HG02970 (cell line): ENCODE data around the gene CNIH2.
A peak's percentile ranks its signal among the peaks of the same experiment; 100 is the strongest.
"Not testable (repeated sequence)": the region's sequence is repeated elsewhere in the genome, so short reads cannot be mapped to it uniquely, and the experiment has no call there.

Experiments
- ATAC-seq: cut with Tn5 transposase; IDR thresholded peaks from one replicate; pipeline ENCODE4 v1.9.1; 2021; ENCODE audit warnings: mild to moderate bottlenecking, moderate library complexity, moderate number of reproducible peaks; ENCODE audit not compliant: unreplicated experiment, low FRiP score

Gene CNIH2

DNA sequence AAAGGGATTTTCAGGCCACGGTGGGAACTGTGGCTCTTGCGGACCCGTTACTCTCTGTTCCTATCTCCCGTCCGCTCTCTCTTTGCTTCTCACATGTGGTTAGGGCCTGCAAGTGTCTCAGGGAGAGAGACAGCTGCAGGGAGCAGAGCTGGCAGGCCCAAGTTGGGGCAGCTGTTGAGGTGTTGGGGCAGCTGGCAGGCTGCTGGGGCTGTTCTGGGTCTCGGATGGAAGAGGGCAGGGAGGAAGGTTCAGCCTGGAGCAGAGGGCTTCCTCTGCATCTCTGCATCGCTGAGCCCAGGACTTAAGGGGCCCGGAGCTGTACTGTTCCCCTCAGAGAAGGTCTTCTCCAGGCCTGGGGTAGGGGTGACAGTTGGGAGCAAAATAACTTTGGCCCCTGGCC lies 2.6 kb upstream of the CNIH2 start:
- no peak for ATAC-seq

DNA sequence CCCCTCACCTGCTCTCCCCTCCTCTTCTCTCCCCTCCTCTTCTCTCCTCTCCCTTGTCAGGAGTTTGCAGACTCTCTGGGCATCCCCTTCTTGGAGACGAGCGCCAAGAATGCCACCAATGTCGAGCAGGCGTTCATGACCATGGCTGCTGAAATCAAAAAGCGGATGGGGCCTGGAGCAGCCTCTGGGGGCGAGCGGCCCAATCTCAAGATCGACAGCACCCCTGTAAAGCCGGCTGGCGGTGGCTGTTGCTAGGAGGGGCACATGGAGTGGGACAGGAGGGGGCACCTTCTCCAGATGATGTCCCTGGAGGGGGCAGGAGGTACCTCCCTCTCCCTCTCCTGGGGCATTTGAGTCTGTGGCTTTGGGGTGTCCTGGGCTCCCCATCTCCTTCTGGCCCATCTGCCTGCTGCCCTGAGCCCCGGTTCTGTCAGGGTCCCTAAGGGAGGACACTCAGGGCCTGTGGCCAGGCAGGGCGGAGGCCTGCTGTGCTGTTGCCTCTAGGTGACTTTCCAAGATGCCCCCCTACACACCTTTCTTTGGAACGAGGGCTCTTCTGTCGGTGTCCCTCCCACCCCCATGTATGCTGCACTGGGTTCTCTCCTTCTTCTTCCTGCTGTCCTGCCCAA lies 1.9 kb upstream of the CNIH2 start:
- no peak for ATAC-seq

DNA sequence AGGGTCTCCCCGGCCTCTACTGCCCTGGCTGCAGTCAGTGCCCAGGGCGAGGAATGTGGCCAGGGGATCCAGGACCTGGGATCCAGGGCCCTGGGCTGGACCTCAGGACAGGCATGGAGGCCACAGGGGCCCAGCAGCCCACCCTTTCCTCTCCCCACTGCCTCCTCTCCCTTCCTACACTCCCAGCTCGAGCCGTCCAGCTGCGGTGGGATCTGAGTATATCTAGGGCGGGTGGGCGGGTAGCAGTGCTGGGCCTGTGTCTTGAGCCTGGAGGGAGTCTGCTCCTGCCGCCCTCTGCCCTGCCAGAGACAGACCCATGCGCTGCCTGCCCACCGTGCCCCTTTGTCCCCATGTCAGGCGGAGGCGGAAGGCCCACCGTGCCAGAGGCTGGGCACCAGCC lies 1.4 kb upstream of the CNIH2 start:
- ATAC-seq: not testable (repeated sequence)

DNA sequence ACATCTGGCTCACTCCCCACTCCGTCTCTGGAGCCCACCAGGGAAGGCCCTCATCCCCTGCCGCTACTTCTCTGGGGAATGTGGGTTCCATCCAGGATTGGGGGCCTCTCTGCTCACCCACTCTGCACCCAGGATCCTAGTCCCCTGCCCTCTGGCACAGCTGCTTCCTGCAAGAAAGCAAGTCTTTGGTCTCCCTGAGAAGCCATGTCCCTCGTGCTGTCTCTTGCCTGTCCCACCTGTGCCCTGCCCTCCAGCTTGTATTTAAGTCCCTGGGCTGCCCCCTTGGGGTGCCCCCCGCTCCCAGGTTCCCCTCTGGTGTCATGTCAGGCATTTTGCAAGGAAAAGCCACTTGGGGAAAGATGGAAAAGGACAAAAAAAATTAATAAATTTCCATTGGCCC lies 911 bp upstream of the CNIH2 start:
- not testable (repeated sequence) for ATAC-seq

DNA sequence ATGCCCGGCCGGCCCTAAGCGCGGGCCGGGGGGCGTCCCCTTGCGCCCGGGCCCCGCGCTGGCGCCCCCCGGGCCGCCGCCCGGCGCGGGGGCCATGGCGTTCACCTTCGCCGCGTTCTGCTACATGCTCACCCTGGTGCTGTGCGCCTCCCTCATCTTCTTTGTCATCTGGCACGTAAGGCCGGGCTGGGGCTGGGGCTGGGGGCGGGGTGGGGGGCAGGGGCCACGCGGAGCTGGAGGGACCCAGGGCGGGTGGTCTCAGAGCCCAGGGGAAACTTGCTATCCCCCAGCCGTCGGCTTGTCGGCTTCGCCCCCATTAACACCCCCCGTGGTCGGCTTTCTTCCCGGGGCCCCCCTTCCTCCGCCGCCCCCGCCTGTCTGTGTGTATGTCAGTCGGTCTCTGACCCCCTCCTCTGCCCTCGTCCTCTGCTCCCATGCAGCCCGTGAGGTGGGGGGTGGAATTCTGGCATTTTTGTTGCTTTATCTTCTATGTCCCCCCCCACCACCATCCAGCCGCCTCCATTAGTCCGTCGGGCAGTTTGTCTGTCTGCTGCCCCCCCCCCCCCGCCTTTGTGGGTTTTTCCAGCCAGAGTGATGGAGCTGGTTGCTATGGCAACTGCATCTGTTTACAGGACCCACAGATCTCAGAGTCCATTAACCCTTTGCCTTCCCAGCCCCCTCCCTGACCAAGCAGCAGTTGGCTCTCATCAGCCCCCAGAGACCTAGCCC lies 552 bp downstream of the CNIH2 start:
- ATAC-seq: no peak

DNA sequence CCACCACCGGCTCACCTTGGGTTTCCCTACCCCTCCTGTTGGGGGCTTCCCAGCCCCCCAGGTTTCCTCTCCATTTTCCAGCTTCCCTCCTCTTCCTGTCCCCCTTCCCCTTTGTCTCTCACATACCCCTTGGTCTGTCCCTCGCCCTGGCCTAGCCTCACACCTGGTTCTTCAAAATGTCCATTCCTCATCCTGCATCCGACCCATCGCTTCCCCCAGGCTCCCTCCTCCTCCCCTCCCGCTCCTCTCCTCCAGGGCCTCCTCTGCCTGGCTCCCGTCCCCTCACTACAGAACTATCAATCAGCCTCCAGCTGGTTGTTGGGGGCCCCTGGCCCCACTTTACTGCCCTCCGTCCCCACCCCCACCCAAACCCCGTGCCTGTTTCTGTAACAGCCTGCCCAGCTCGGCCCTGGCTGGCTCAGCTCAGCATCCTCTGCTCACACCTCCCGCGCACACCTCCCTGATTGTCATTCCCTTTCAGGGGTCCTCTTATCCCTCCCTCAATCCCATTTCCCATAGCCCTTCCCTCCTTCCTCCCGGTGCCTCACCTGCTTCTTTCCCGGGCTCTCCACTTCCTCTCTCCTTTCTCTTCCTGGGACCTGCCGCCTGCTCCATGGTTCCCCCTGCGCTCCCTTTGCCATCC lies 1.2 kb downstream of the CNIH2 start:
- ATAC-seq: no peak

DNA sequence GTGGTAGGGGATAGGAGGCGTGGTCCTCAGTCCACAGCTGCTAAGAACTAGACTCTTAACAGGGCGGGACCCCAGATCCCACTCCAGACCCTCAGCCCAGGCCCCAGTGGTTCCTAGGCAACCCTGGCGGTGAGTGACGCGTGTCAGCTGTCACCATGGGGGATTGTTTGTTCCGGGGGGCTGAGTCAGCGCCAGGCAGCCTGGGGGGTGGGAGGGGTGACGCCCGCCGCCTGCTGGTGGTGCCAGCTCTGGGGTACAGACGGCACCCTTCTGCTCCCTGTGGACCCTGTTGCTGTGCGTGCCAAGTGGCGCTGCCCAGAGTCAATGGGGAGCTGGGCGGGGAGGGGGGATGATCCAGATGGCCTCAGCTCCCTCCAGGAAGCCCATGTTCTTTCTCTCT lies 2.5 kb downstream of the CNIH2 start:
- ATAC-seq: no peak

DNA sequence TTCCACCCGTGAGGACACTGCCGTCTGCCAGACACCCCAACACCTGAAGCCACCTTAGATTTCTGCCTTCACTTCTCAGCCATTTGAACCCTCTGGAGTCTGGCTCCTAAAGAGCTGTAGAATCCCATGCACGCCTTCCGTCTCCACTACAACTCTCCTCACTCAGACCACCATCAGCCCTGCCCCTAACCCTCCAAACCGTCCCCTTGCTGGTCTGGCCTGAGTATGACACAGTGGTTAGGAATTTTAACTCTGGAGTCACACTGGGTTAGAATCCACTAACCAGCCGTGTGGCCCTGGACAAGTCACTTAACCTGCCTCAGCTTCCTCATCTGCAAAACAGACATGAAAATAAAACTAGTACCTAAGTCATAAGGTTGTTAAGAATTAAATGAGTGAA lies 3.0 kb downstream of the CNIH2 start:
- no peak for ATAC-seq

DNA sequence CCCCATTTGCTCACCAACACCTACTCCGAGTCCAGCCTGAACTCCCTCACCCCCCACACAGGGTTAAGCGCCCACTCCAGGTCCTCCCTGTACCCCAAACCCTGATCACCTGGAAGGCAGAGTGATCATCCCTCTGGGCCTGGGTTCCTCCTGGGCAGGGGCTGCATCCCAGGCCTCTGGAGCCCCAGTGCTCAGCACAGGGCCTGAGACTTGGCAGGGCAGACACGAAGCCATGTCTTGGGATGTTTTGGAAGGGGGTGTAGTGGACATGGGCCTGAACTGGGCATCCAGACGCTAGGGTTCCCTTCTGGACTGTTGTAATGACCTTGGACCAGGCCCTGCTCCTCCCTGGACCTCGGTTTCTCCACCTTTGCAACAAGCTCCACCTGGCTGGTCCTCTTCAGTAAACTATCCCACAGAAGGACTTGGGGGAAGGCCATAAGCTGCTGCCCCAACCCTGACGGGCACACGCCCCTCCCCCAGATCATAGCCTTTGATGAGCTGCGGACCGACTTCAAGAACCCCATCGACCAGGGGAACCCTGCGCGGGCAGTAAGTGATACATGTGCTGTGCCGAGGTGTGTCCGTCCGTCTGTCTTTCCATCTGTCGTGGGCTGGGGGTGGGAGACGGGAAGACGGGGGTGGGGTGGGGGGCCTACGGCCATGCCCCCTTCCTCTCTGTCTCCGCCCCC lies 3.9 kb downstream of the CNIH2 start:
- no peak for ATAC-seq

DNA sequence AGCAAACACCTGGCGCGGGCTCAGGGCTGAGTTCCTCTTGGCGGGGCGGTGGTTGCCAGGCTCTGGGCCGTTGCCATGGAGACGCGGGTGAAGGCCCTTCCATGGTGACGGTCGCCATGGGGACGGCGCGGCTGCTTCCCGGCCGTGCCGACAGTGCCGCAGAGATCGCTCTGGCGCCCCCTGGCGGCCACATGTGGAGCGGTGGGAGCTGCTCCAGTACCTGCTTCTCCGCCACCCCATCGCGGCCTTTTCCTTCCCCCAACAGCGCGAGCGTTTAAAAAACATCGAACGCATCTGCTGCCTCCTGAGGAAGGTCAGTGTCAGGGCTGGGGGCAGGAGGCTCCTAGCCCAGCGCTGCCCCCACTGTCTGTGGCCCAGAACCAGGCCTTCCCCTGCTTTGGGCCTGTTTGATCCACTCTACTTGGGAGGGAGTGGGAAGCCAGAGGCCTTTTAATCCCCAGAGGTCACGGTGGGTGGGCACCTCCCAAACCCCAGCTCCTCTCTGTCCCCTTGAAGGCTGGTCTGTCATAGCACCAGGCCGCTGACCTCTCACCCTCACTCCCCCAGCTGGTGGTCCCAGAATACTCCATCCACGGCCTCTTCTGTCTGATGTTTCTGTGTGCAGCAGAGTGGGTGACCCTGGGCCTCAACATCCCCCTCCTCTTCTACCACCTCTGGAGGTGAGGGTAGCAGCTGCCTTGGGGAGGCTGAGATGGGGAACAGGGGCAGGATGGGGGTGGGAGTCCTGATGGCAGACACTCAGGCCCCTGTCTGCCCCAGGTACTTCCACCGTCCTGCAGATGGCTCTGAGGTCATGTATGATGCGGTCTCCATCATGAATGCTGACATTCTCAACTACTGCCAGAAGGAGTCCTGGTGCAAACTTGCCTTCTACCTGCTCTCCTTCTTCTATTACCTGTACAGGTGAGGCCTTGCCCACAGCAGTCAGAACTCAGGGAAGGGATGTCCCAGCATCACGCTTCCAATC lies 4.8 kb downstream of the CNIH2 start:
- peak; percentile 63 for ATAC-seq

DNA sequence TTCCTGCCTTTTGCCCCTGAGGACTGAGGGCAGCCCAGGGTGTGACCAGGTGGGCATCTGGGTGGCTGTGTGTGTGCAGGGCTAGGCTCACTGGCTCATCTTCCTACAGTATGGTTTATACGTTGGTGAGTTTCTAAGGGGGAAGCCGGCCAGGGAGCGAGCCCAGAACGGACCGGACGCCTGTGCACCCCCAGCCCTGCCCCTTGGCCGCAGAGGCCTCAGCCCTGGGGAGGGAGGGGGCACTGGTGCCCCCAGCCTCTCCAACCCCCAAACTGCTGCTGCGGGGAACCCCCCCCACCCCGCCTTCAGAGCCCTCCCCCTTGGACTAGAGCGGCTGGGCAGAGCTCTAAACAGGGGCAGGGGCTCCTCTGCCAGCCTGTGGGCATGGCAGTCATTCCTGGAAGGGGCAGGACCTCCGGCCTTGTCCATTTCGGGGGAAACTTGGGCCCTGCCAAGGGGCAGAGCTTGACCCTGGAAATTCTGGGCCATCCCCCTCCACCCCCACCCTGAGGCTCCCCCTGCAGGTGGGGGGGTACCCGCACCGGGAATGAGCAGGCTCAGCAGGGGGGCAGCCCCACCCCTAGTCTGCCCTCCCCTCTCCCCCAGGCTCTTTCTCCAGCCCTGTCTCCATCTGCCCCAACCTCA lies 5.6 kb downstream of the CNIH2 start:
- ATAC-seq: no peak

DNA sequence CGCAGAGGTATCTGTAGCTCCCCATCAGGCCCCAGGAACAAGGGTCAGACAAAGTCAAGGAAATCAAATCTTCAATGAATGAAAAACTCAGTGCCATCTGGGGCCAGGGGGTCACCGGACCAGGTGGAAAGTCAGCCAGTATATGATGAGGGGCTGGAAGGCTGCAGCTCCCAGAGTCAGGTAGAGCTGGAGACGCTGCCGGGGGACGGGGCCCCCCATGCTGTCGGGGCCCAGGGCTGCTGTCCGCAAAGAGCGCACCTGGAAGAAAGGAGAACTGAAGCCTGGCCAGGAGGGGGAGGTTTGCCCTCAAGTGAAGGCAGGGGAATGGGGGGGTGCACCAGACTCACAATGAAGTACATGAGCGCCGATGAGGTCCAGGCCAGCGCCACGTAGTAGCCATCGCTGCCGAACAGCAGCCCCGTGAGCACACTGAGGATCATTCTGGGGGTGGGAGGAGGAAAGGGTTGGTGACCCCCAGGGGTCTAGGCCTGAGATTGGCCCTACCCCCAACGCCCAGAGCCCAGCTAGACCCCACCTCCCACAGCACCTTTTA lies 6.6 kb downstream of the CNIH2 start:
- ATAC-seq: no peak

DNA sequence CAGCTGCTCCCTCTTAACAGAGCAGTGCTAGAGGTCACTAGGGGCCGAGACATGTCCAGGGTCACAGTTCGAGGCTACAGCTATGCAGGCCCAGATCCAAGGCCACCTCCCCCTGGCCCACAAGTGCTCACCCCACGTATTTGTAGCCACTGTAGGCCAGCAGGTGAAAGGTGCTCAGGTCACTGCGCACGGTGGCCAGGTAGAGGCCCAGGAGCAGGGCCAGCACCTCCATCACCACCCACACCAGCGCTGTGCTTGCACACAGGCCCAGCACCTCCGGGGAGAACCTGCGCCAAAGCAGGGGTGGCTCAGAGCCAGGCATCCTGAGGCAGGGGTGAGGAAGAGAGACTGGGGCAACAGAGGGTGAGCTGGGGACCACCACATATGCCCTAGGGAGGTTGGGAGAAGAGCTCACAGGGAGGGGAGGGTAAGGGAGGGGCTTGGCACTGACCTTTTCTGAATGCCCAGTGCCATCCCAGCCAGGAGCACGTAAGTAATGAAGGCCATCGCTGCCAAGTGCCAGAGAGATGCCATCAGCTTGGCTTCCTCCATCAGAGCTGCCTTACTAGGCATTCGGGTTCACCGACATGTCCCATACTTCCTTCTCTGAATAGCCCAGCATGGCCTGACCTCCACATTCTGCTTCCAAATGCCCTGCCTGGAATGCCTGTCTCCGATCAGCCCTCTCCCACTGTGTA lies 7.4 kb downstream of the CNIH2 start:
- no peak for ATAC-seq

DNA sequence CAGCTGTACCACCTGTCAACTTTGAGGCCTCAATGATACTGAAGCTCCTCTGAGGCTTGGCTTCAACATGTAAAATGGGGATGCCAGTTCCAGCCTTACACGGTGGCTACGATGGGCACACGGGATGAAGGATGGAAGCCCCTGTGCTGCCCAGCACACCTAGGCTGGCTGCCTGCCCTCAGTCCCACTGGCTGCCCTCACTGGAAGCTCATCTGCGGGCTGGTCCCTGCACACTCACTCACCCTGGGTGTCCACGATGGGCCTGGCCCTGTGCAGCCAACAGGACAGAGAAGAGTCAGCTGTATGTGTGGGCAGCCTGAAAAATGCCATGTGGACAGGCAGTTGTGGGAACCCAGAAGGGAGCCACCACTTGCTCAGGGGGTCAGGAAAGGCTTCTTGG lies 8.7 kb downstream of the CNIH2 start:
- ATAC-seq: no peak

DNA sequence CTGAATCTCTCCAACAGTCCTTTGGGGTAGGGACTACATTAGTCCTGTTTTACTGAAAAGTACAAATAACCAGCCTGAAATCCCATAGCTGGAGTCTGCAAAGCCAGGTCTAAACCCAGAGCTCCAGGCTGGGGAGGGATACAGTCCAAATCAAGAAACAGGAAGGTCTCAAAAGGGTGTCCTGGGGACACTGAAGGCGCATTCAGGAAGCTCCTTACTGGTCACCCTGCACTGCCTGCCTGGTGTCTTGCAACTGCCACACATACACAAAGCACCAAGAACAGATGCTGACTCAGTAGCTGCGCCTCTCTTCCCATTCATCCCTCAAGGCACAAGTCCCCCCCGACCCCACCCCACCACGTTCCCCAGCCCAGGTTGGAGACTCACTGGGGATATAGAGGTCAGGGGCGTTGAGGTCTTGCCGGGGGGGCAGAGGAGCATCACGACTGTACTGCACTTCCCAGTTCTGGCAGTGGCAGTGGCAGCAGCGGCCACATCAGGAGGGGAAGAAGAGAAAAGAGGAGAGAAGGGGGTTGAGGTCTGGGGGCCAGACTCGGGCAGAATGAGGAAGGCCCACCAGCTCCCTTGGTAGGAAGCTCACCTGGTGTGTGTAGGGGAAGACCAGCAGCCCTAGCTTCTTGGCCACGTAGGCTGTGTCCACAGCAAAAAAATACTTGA lies 9.4 kb downstream of the CNIH2 start:
- ATAC-seq: no peak

DNA sequence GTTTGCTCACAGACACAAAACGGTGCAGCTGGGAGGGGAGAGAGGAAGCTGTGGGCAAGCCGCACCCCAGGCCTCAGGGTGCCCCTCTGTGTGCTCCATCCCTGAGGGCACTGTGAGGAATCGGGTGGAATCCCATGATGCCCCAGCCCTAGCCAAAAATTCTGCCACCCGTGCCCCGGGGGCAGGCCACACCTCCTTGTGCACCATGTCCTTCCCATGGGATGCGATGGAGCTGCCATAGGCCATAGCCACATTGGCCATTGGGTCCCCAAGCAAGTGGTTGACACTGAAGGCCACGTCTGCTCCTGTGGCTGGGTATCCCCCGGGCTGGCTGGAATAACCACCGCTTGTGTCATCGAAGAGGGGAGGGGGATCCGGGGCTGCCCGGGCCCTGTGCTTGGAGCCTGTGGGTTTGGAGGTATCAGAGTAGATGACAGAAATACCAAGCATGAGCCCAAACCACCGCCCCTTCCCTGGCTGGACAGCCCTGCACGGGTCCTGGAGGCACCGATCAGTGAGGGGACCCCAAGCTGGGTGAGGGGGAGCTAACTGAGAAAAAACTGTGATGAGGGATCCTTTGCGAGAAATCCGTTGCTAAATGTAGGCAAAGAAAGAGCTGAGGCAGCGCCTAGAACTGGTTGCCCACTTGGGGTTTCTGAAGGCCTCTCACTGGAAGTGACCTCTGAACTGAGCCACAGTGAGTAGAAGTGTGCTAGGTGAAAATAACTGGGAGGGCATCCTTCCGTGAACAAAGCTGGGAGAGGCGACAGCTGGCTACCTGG lies 10.1 kb downstream of the CNIH2 start:
- no peak for ATAC-seq
